PC-3 (cell line): Measurements from ENCODE around the gene ANAPC15. TPM values are rescaled to one million over a fixed set of nuclear protein-coding genes. Genes with fewer than 3 reads are reported as not detected.

Experiments
- ATAC-seq: fragments of 200-7000 bp; cut with Tn5 transposase; 2 replicates; pipeline ENCODE4 v1.9.1; 2020; ENCODE audit warnings: mild to moderate bottlenecking, moderate library complexity
- BruUV-seq: library from RNA; stranded (reverse); fragments of 400-500 nt; replicated peaks from 2 replicates; lab custom pipeline; 2021; lab: Mats Ljungman, UMichigan
- CTCF ChIA-PET: fragments of 300-600 bp; sonication (Branson Sonifier 250); formaldehyde crosslinking; loops from one replicate; lab custom pipeline; 2022; ENCODE audit warnings: antibody characterized with exemption; lab: Charles Lee
- POLR2A ChIA-PET: fragments of 300-600 bp; sonication (Branson Sonifier 250); formaldehyde crosslinking; loops from one replicate; lab custom pipeline; 2022; ENCODE audit warnings: antibody characterized with exemption; ENCODE audit not compliant: unreplicated experiment; lab: Charles Lee
- DNase-seq: peaks from one replicate; pipeline ENCODE4 v3.0.0-alpha.2; 2015
- H2AFZ ChIP-seq: fragments of 300-600 bp; sonication (generic); 2 replicates; pipeline ENCODE4 v1.6.0; 2016; ENCODE audit warnings: antibody characterized with exemption, low read length
- H3F3A ChIP-seq: fragments of 300-600 bp; sonication (generic); one replicate; pipeline ENCODE4 v1.6.0; 2017; ENCODE audit warnings: antibody characterized with exemption, low read length, control low read depth, mild to moderate bottlenecking; ENCODE audit not compliant: unreplicated experiment
- H3K27ac ChIP-seq: fragments of 300-600 bp; sonication (generic); 2 replicates; pipeline ENCODE4 v1.5.1; 2016; ENCODE audit warnings: mild to moderate bottlenecking, low read length
- H3K27me3 ChIP-seq: fragments of 300-600 bp; sonication (generic); 2 replicates; pipeline ENCODE4 v1.6.1; 2016; ENCODE audit warnings: low read length, mixed read lengths
- H3K36me3 ChIP-seq: fragments of 300-600 bp; sonication (generic); 2 replicates; pipeline ENCODE4 v1.6.1; 2016; ENCODE audit warnings: low read depth, mixed run types, low read length, mixed read lengths
- H3K4me1 ChIP-seq: fragments of 300-600 bp; sonication (generic); 2 replicates; pipeline ENCODE4 v1.5.1; 2016; ENCODE audit warnings: low read length; ENCODE audit not compliant: insufficient read depth
- H3K4me2 ChIP-seq: fragments of 300-600 bp; sonication (generic); 2 replicates; pipeline ENCODE4 v1.6.0; 2016; ENCODE audit warnings: low read length
- H3K4me3 ChIP-seq: fragments of 300-600 bp; sonication (generic); 2 replicates; pipeline ENCODE4 v1.5.1; 2016; ENCODE audit warnings: mild to moderate bottlenecking, low read length, mixed read lengths
- H3K79me2 ChIP-seq: fragments of 300-600 bp; sonication (generic); 2 replicates; pipeline ENCODE4 v1.6.1; 2017; ENCODE audit warnings: low read length, mixed read lengths
- H3K9ac ChIP-seq: fragments of 300-600 bp; sonication (generic); 2 replicates; pipeline ENCODE4 v1.6.0; 2016; ENCODE audit warnings: mild to moderate bottlenecking, low read length
- H3K9me2 ChIP-seq: fragments of 300-600 bp; sonication (generic); replicated peaks from 2 replicates; pipeline ENCODE4 v1.6.1; 2016; ENCODE audit warnings: mixed run types, low read length, mixed read lengths
- H3K9me3 ChIP-seq: fragments of 300-600 bp; sonication (generic); 2 replicates; pipeline ENCODE4 v1.6.1; 2016; ENCODE audit warnings: low read length, mixed read lengths
- H4K20me1 ChIP-seq: fragments of 300-600 bp; sonication (generic); 2 replicates; pipeline ENCODE4 v1.6.1; 2016; ENCODE audit warnings: low read length, mixed read lengths
- EZH2 ChIP-seq: fragments of 300-600 bp; sonication (generic); IDR thresholded peaks from one replicate; pipeline ENCODE4 v1.6.1; 2017; ENCODE audit warnings: antibody characterized with exemption, mild to moderate bottlenecking, low read length; ENCODE audit not compliant: unreplicated experiment
- EZH2phosphoT487 ChIP-seq: fragments of 300-600 bp; sonication (generic); IDR thresholded peaks from 2 replicates; pipeline ENCODE4 v1.6.1; 2018; ENCODE audit warnings: mild to moderate bottlenecking, antibody characterized with exemption, low read length, borderline replicate concordance
- intact Hi-C: fragments of 100-400 bp; cut with micrococcal nuclease; formaldehyde crosslinking; loops from 2 replicates; pipeline ENCODE4 v1.9.0; 2023
- total RNA-seq: library from RNA; depleted of rRNA; stranded (reverse); fragments of >200 nt; gene quantifications from 2 replicates; pipeline ENCODE4 v1.2.3, GENCODE V29; 2014
- TF ChIP-seq, protein P1 (sequence below): fragments of 300-600 bp; sonication (generic); conservative IDR thresholded peaks from 2 replicates; pipeline ENCODE4 v1.5.1; 2017; ENCODE audit warnings: antibody characterized with exemption, low read depth, mild to moderate bottlenecking, low read length

The ANAPC15 gene
- total RNA-seq, 1 experiment from 2014 or later = 65.4 TPM

DNA sequence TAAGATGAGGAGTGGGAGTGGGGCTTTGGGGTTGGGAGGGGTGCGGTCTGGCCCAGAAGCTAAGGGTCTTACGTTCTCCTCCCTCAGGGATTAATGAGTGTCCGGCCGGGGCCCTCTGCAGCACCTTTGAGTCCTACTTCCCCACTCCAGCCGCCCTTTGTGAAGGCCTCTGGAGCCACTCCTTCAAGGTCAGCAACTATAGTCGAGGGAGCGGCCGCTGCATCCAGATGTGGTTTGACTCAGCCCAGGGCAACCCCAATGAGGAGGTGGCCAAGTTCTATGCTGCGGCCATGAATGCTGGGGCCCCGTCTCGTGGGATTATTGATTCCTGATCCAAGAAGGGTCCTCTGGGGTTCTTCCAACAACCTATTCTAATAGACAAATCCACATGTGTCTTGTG is 27.0 kb upstream of the ANAPC15 start:
- H4K20me1 ChIP-seq = no peaks in the 10 kb centered on the region
- no peak for DNase-seq
- H3K4me2 ChIP-seq = no peak overlapping the region
- H3F3A ChIP-seq = no peaks in the 10 kb centered on the region
- peaks cover 8% of the 10 kb centered on the region; the same call in 1 of the 2 replicates for H3K4me1 ChIP-seq
- H3K9me2 ChIP-seq = no peaks in the 10 kb centered on the region
- ATAC-seq = no peak
- no peak overlapping the region for H3K4me3 ChIP-seq
- no peak overlapping the region for H2AFZ ChIP-seq
- no peaks in the 10 kb centered on the region for H3K79me2 ChIP-seq
- POLR2A ChIA-PET = interaction anchor here (0.5 to 0.6 kb wide), 2 partner anchors 96 to 1393 kb away, joined by 4 to 7 read pairs; no protein-coding TSS in a partner anchor
- no peaks in the 10 kb centered on the region for H3K36me3 ChIP-seq
- no TSS peak for BruUV-seq
- no peaks in the 10 kb centered on the region for H3K9me3 ChIP-seq
- H3K9ac ChIP-seq = no peak overlapping the region
- CTCF ChIA-PET = no interaction called here
- TF ChIP-seq EZH2 (no peak), EZH2phosphoT487 (no peak)
- TF ChIP-seq, protein P1, sequence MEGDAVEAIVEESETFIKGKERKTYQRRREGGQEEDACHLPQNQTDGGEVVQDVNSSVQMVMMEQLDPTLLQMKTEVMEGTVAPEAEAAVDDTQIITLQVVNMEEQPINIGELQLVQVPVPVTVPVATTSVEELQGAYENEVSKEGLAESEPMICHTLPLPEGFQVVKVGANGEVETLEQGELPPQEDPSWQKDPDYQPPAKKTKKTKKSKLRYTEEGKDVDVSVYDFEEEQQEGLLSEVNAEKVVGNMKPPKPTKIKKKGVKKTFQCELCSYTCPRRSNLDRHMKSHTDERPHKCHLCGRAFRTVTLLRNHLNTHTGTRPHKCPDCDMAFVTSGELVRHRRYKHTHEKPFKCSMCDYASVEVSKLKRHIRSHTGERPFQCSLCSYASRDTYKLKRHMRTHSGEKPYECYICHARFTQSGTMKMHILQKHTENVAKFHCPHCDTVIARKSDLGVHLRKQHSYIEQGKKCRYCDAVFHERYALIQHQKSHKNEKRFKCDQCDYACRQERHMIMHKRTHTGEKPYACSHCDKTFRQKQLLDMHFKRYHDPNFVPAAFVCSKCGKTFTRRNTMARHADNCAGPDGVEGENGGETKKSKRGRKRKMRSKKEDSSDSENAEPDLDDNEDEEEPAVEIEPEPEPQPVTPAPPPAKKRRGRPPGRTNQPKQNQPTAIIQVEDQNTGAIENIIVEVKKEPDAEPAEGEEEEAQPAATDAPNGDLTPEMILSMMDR = no peak
- no peak overlapping the region for H3K27ac ChIP-seq
- intact Hi-C loops = no loop called here
- no peaks in the 10 kb centered on the region for H3K27me3 ChIP-seq

DNA sequence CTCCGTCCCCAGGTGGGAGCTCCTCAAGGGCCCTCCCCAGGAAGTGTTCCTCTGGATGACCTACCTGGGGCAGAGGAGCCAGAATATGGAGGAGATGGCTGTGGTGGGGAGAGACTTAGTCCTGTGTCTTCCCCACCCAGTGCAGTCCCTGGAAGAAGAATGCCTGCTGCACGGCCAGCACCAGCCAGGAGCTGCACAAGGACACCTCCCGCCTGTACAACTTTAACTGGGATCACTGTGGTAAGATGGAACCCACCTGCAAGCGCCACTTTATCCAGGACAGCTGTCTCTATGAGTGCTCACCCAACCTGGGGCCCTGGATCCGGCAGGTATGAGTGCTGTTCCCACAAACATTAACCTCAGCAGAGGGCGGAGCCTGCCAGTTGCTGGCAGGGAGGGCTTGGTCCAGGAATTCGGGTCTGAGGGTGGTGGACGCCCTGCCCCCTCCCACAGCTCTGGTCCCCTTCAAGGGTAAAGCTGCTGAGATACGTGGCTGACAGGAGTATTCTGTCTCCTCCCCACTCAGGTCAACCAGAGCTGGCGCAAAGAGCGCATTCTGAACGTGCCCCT is 26.4 kb upstream of the ANAPC15 start:
- Histone ChIP-seq H3K4me3 (no peak overlapping the region), H3K79me2 (no peaks in the 10 kb centered on the region), H3K9me3 (no peaks in the 10 kb centered on the region), H3K4me2 (no peak overlapping the region), H3K36me3 (no peaks in the 10 kb centered on the region), H3K9ac (no peak overlapping the region), H3F3A (no peaks in the 10 kb centered on the region), H3K4me1 (peaks cover 8% of the 10 kb centered on the region; the same call in 1 of the 2 replicates), H3K9me2 (no peaks in the 10 kb centered on the region), H3K27ac (no peak overlapping the region), H3K27me3 (no peaks in the 10 kb centered on the region), H2AFZ (no peak overlapping the region), H4K20me1 (no peaks in the 10 kb centered on the region)
- POLR2A ChIA-PET = no interaction called here
- intact Hi-C loops = no loop called here
- no peak for ATAC-seq
- CTCF ChIA-PET = no interaction called here
- DNase-seq = no peak
- TF ChIP-seq, protein P1 = no peak
- TF ChIP-seq EZH2 (no peak), EZH2phosphoT487 (no peak)
- no TSS peak for BruUV-seq

DNA sequence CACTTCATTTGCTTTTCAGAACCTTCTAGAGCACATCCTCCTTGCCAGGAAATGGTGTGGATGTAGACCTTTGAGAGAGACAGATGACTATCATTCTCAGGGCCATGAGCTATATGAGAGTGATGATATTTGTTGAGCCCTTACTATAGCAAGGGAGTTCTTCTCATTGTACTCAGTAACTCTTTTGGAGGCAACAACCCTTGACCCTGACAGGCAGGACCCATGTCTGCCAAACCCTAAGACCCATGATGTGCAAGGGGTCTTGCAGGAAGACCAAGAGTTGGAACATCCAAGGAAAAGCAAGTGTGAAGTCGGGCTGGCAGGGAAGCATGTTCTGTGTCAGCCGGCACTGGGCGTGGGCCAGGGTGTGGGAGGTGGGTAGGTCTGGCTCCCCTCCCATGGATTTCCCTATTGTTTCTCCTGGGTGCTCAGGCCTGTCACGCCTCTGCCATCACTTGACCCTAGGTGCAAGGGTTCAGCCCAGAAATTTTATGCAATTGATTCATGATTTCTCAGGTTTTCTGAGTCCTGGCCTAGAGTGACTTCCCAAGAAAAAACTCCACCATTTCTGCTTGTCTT is 24.3 kb upstream of the ANAPC15 start:
- Histone ChIP-seq H3K27ac (no peak overlapping the region), H3K4me2 (no peak overlapping the region), H3K9ac (no peak overlapping the region), H4K20me1 (no peaks in the 10 kb centered on the region), H3K9me3 (no peaks in the 10 kb centered on the region), H3K36me3 (no peaks in the 10 kb centered on the region), H2AFZ (no peak overlapping the region), H3K79me2 (no peaks in the 10 kb centered on the region), H3F3A (no peaks in the 10 kb centered on the region), H3K27me3 (no peaks in the 10 kb centered on the region), H3K4me3 (no peak overlapping the region), H3K4me1 (peaks cover 8% of the 10 kb centered on the region; the same call in 1 of the 2 replicates), H3K9me2 (no peaks in the 10 kb centered on the region)
- CTCF ChIA-PET = no interaction called here
- ATAC-seq (no peak), DNase-seq (no peak)
- TF ChIP-seq EZH2 (no peak), EZH2phosphoT487 (no peak)
- TF ChIP-seq, protein P1 = no peak
- no TSS peak for BruUV-seq
- intact Hi-C loops = no loop called here
- POLR2A ChIA-PET = no interaction called here
